Activated naive CD4-positive, alpha-beta T cell treated with anti-CD3 and anti-CD28 coated beads, Interleukin-2, amount 50 U/mL, for 72 hours (primary cell): ENCODE results near the gene ACTA2. TPM values are rescaled to one million over a fixed set of nuclear protein-coding genes. Genes with fewer than 3 reads are reported as not detected.

Experiments
- ATAC-seq, 2 donors: fragments of 150-1000 bp; cut with Tn5 transposase; 2 replicates each; pipeline ENCODE4 v1.10.0; 2021; ENCODE audit warnings: mild to moderate bottlenecking in 2 of 2, moderate library complexity in 2 of 2
- DNase-seq, 2 donors: peaks; one replicate each; pipeline ENCODE4 v3.0.0; 2021 to 2022; ENCODE audit warnings: low spot score in 2 of 2
- H3K27ac Mint-ChIP-seq, 2 donors: one replicate each; pipeline ENCODE4 v1.8.0; 2022; ENCODE audit warnings: mild to moderate bottlenecking in 2 of 2, mixed read lengths in 2 of 2
- H3K36me3 Mint-ChIP-seq, 2 donors: one replicate each; pipeline ENCODE4 v1.8.0; 2022; ENCODE audit warnings: mixed read lengths in 2 of 2
- H3K9me3 Mint-ChIP-seq, 2 donors: one replicate each; pipeline ENCODE4 v1.8.0; 2022; ENCODE audit warnings: mixed read lengths in 2 of 2
- total RNA-seq, 2 donors: library from RNA; stranded (reverse); gene quantifications; one replicate each; pipeline ENCODE4 v1.2.3, GENCODE V29; 2022

ACTA2 gene
- total RNA-seq, 2 donors from 2014 or later, result 3.6 to 10.6 TPM

DNA sequence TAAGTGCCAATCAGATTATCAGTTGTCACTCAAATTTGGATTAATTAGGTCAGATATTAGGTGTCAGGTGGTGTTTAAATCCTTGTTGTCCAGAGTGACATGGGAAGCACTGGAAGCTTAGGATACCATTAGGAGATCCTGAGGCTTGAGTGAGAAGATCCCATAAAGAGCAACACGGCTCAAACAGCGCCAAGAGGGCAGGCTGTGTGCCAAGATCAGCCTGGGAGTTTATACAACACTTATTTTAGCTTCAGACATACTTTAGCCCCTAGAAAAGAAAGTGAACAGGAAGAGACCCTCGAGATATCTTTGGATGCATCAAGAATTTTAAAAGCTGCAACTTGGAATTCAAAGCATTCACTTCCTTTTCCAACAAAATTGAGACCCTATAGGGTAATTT is 14.2 kb upstream of the ACTA2 start:
- no peak for ATAC-seq
- H3K9me3 Mint-ChIP-seq, result no peaks in the 10 kb centered on the region
- DNase-seq, result no peak
- H3K27ac Mint-ChIP-seq, result no peak overlapping the region
- no peaks in the 10 kb centered on the region for H3K36me3 Mint-ChIP-seq

DNA sequence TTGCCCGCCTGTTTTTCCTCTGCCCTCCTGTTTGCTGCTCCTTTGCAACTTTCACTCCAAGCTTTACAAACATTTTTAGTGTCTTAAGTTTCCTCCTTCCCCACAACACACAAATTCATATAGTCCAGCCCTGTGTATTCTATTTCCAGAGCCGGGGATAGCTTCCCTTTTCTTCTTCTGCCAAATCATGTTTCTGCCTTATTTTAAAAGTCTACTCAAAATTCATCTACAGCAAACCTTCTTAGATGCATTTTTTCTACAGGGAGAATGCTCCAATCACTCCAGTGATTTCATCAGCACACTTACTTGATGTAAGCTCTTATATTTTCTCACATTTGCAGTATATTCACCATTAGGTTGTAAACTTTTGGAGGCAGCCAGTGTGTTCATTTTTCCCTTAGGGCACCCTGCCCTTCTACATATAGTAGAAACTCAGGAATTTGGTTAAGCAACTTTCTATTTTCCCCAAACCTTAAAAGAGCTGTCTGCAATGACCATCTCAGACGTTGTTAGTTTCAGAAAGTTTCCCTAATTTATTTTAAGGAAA is 12.4 kb upstream of the ACTA2 start:
- Mint-ChIP-seq H3K9me3 (no peaks in the 10 kb centered on the region), H3K27ac (no peak overlapping the region), H3K36me3 (no peaks in the 10 kb centered on the region)
- DNase-seq (no peak), ATAC-seq (no peak)

DNA sequence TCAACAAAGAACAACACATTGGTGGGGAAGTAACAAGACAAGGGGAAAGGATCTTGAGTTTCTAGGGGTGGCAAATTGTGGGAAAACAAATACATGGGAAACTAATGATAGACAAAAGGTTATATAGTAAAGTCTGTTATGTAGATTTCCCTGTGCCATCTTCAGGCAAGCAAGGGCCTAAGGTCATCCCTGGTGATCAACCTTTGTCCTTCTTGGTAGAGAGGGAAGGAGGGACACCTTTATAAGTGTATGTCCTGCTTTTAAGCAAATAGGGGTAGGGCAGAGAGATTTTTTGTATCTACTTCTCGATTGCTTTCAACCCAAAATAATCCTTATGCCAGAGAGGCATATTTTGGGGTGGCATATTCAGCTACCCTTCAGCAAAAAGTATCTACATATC is 11.8 kb upstream of the ACTA2 start:
- DNase-seq (no peak), ATAC-seq (no peak)
- H3K9me3 Mint-ChIP-seq, result no peaks in the 10 kb centered on the region
- no peak overlapping the region for H3K27ac Mint-ChIP-seq
- no peaks in the 10 kb centered on the region for H3K36me3 Mint-ChIP-seq

DNA sequence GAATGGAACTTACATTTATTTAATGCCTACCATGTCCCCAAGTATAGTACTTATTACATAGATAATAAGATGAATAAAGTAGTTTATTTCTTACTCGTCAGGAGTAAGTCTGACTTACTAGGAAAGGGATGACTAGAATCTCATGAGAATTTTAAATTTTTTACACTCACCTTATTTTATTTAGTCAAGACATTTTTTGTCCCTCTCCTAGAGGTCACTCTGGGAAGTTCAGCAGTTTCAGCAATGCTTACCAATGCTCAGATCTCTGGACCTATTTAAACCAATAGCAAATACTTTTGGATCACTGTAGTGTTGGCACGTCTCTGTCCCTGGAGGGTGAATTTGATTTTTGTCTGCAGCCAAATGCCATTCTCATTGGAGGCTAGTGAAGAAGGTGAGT is 10.7 kb upstream of the ACTA2 start:
- Mint-ChIP-seq H3K36me3 (no peaks in the 10 kb centered on the region), H3K9me3 (no peaks in the 10 kb centered on the region), H3K27ac (no peak overlapping the region)
- DNase-seq (no peak), ATAC-seq (no peak)

DNA sequence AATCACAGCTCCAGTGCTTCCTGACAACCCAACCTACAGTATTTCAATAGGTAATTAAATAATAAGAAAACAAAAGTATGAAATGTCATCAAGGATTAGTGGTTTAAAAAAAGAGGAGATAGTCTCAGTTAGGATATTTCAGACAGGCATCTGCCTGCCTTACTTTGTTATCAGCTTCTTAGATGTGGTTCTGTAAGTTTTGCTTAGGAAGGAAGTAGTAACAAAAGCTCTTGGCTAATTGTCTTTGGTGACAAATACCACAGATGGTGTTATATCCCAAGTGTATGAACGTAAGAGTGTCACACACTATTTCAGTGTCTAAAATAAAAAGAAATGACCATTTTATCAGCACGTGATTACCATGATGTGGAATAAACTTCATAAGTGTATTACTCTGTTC is 9.8 kb upstream of the ACTA2 start:
- DNase-seq (no peak), ATAC-seq (no peak)
- H3K9me3 Mint-ChIP-seq, result no peaks in the 10 kb centered on the region
- H3K27ac Mint-ChIP-seq, result no peak overlapping the region
- no peaks in the 10 kb centered on the region for H3K36me3 Mint-ChIP-seq

DNA sequence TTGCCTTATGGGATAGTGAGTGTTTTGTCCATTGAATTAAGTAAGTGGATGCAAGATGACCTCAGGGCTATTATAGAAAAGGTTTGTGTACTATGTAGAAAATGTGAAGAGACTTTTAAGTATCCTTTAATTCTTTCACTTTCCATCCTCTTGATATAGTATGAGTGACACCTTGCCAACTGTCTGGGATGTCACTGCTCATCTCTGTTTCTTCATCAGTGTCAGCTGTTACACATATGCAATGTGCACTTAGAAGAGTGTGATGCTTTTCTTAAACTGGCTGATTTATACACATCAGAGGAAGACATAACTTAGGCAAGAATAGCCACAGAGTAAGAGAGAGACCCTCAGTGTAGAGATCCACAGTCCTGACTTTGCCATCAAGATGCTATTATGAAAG is 8.7 kb upstream of the ACTA2 start:
- DNase-seq (no peak), ATAC-seq (peak; percentile 34 to 35)
- no peak overlapping the region for H3K27ac Mint-ChIP-seq
- no peaks in the 10 kb centered on the region for H3K36me3 Mint-ChIP-seq
- no peaks in the 10 kb centered on the region for H3K9me3 Mint-ChIP-seq

DNA sequence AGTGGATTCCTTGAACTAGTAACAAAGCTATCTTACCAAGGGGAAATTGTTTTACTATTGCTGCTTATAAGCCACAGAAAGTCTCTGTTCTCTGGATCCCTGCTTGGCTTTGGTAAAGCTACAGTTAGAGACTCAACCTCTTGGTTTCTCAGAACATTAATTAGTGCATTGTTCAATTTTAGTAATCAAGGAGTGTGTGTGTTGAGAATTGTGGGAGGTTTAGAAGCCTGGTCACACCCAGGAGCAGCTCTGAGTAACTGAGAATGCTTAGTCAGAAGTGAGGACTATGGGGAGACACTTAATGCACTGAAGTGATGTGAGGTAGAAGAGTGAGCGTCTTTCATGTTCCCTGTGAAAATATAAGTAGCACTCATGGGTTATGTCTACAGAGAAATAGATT is 8.2 kb upstream of the ACTA2 start:
- H3K27ac Mint-ChIP-seq, result no peak overlapping the region
- no peaks in the 10 kb centered on the region for H3K9me3 Mint-ChIP-seq
- DNase-seq, result no peak

DNA sequence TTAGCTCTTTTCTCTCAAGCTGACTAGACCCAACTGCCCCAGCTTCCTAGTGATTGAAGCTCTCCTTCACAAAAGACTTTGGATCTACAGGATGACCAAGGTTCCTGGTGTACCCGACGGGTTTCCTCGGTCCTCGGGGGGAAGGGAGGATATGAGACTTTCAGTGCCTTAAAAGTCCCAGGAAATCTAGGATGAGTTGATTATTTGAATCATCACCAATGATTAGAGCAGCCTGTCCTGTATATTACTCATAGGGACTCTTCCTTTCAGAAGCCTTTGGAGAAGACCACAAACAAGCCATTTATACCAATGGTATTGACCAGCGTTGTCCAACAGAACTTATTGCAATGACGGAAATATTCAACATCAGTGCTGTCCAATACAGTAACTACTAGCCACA is 6.1 kb upstream of the ACTA2 start:
- Mint-ChIP-seq H3K27ac (no peak overlapping the region), H3K9me3 (no peaks in the 10 kb centered on the region), H3K36me3 (peaks cover 0 to 3% of the 10 kb centered on the region in 2 donors)
- ATAC-seq (no peak), DNase-seq (no peak)

More for the DNA sequence above, 8.2 kb upstream of the ACTA2 start:
- H3K36me3 Mint-ChIP-seq, result no peaks in the 10 kb centered on the region
- peak; percentile 83 to 95 for ATAC-seq

DNA sequence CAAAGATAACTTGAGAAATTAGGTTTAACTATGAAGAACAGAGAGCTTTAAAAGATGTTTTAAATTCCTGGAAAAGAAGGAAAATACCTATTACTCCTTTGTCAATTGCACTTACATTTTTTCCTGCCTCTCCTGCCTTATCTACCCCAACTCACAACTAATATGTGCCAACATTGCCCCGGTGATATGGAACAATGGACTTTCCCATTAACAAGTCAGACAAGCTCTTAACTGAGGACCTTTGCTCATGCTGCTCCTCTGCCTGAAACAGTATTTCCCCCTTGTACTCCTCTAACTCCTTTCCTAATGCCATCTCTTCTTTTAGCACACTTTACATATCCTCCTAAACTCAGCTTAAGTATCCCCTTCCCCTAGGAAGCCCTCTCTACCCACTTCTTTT is 4.8 kb upstream of the ACTA2 start:
- Mint-ChIP-seq H3K9me3 (no peaks in the 10 kb centered on the region), H3K27ac (no peak overlapping the region), H3K36me3 (peaks cover 0 to 4% of the 10 kb centered on the region in 2 donors)
- ATAC-seq (no peak), DNase-seq (no peak)

DNA sequence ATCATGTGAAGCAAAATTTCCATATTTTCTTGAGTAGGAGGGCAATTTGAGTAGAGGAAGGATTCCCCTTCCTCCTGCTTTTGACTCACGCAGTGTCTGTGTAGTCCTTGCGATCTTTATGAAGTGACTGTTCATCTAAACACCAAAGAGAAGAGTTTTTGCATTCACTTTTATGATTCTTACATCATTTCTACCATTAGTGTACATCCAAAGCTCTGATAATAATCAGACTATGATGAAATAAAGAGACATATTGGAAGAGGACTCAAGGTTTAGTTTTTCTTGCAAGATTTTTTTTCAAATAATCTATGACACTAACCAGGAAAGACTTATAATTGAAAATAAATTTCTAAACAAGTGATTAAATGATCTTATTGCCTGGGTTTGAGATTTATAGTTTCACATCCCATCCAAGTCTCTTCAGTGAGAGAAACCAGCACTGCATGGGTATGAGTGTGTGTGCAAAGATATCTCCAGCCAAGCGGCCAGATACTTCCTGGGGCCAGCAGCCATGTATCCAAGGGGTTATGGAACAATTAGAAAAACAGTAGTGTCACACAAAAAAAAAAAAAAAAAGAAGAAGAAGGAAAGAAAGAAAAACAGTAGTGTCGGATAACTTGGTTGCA is 2.0 kb upstream of the ACTA2 start:
- DNase-seq (no peak), ATAC-seq (no peak)
- Mint-ChIP-seq H3K27ac (no peak overlapping the region), H3K36me3 (peaks cover 0 to 4% of the 10 kb centered on the region in 2 donors), H3K9me3 (no peaks in the 10 kb centered on the region)

DNA sequence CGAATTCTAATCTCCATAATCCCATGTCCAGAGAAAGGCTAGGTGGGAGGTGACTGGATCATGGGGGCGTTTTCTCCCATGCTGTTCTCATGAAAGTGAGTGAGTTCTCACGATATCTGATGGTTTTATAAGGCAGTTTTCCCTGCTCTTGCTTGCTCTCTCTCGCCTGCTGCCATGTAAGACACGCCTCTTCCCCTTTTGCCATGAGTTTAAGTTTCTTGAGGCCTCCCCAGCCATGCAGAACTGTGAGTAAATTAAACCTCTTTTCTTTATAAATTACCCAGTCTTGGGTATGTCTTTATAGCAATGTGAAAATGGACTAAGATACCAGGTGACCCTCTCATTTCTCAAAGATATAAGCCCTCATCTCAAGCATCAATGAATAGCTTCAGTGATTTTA is 1.1 kb upstream of the ACTA2 start:
- no peak for ATAC-seq
- no peak overlapping the region for H3K27ac Mint-ChIP-seq
- DNase-seq, result no peak
- no peaks in the 10 kb centered on the region for H3K9me3 Mint-ChIP-seq
- peaks cover 0 to 4% of the 10 kb centered on the region in 2 donors for H3K36me3 Mint-ChIP-seq

DNA sequence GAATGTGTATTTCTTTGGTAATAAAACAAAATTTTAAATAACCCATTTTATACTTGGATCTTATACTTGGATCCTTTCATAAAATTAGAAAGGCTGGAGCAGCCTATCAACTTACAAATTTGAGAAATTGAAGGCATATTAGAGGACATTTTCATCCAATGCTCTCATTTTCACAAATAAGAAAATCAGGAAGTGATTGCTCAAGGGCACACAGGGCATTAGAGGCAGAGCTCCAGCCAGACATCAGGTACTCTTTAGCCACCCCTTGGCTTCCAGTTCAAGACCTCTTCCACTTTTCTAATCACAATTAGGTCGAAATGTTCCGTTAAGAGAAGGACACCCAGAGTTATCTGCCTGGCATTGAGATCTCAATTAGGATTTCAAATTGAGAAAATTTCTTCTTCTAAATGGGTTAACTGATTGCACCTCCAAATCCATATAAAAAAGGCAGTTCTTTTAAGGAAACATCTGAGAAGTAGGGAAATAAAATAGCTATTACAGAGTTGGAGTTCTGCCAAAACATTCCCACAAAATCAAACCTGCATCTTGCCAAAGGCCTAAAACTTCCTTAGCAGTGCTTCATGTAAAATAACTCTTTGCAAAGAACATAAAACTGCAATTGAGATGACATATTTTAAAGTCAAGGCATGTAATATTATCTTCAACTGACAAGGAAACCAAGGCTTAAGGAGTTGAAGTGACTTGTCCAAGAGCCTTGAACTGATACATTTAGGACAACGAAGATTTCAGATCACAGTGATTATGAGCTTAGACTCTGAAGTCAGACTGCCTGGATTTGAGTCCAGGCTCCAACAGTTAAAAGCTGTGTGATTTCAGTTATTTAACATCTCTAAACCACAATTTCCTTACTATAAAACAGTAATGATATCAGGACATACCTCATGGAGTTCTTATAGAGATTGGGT is 2.4 kb downstream of the ACTA2 start:
- Mint-ChIP-seq H3K27ac (no peak overlapping the region), H3K36me3 (peaks cover 0 to 4% of the 10 kb centered on the region in 2 donors), H3K9me3 (no peaks in the 10 kb centered on the region)
- DNase-seq (no peak), ATAC-seq (no peak)

DNA sequence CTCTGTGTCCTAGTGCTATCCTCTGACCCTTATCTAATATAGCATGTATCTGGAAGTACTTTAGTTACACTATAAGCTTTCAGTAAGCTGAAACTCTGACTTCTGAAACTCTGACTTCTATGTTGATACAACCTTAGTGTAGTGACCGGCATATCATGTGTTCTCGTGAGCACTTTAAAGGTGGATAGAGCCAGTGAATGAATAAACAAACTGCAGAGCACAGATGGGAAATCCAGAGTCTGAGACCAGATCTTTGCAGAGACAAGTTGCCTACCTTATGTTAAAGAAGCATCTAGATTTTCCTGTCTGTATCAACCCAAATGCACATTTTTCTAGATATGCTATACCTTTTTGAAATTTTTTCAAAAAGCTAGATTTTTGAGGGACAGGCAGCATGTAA is 3.5 kb downstream of the ACTA2 start:
- DNase-seq (no peak), ATAC-seq (no peak)
- peaks cover 0 to 4% of the 10 kb centered on the region in 2 donors for H3K36me3 Mint-ChIP-seq
- H3K9me3 Mint-ChIP-seq, result no peaks in the 10 kb centered on the region
- H3K27ac Mint-ChIP-seq, result no peak overlapping the region

DNA sequence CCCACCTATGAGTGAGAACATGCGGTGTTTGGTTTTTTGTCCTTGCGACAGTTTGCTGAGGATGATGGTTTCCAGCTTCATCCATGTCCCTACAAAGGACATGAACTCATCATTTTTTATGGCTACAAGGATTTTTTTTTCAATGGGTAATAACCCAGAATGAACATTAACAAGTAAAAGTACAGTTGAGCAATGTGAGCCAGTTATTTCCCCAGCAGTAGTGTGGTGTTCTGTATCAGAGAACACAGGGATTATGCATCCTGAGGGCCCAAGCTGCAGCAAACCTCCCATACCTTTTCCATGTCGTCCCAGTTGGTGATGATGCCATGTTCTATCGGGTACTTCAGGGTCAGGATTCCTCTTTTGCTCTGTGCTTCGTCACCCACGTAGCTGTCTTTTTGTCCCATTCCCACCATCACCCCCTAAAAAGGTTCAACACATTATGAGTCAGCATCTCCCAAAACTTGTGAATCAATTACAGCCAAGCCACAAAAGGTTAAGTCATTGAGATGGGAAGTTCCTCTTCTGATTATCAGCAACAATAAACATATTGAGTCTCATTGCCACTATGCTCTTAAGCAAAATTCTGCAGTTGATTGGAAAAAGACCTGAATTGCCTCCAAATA is 5.5 kb downstream of the ACTA2 start:
- no peaks in the 10 kb centered on the region for H3K36me3 Mint-ChIP-seq
- ATAC-seq, result no peak
- H3K27ac Mint-ChIP-seq, result no peak overlapping the region
- H3K9me3 Mint-ChIP-seq, result no peaks in the 10 kb centered on the region
- no peak for DNase-seq

DNA sequence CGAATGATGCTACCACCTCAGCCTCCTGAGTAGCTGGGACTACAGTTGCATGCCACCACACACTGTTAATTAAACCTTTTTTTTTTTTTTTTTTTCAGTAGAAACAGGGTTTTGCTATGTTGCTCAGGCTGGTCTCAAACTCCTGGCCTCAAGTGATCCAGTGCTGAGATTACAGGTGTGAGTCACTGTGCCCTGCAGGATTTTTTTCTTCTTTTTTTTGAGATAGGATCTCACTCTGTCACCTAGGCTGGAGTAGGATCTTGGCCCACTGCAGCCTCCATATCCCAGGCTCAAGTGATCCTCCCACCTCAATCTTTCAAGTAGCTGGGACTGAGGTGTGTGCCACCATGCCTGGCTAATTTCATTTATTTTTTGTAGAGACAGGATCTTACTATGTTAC is 6.4 kb downstream of the ACTA2 start:
- ATAC-seq (no peak), DNase-seq (no peak)
- Mint-ChIP-seq H3K27ac (no peak overlapping the region), H3K36me3 (no peaks in the 10 kb centered on the region), H3K9me3 (no peaks in the 10 kb centered on the region)

DNA sequence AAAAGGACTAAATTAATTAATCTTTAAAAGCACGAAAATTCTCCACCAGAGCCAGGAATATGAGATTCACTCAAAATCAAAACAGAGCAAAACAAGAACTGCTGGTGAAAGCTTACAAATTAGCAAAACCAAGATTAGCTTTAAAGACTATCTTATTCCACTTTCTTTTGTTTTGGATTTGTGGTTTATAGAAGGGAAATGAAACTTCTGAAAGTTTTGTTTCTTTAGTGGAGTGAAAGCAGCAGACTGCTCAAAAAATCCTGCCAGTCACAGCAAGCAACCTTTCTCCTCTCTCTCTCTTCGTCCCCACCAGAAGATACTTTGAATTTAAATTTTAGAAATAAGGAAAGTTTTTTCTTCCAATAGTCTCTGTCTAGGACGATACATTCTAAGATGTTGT is 7.8 kb downstream of the ACTA2 start:
- Mint-ChIP-seq H3K27ac (peak overlapping the region in 1 of 2 donors; percentile 32), H3K36me3 (no peaks in the 10 kb centered on the region), H3K9me3 (no peaks in the 10 kb centered on the region)
- ATAC-seq (peak in 1 of 2 donors; percentile 55), DNase-seq (no peak)

DNA sequence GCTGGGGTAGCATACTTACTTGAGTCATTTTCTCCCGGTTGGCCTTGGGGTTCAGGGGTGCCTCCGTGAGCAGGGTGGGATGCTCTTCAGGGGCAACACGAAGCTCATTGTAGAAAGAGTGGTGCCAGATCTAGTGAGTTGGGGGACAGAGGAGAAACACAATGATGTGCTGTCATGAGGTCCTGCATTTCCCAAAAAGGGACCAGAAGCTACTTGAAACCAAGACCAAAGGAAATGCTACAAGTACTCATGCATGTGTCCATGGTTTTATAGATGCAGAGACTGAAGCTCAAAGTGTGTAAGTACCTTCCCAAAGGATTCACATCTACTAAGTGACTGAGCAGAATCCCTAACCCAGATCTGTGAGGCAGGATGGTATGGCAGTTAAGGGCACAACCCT is 8.8 kb downstream of the ACTA2 start:
- DNase-seq, result no peak
- Mint-ChIP-seq H3K36me3 (no peaks in the 10 kb centered on the region), H3K9me3 (no peaks in the 10 kb centered on the region), H3K27ac (no peak overlapping the region)
- no peak for ATAC-seq
